Erythroblast (primary cell): ENCODE data around the gene GABRR3.

Source experiments
- DNase-seq, 2 experiments: peaks; one replicate each; lab custom pipeline; 2025; lab: John Stamatoyannopoulos, UW
- GATA1 ChIP-seq: IDR thresholded peaks from 2 replicates; pipeline ENCODE4 v1.6.1; 2011; ENCODE audit warnings: low read depth, mild to moderate bottlenecking, control low read depth, low read length, moderate library complexity
- POLR2A ChIP-seq: IDR thresholded peaks from 2 replicates; pipeline ENCODE4 v1.6.1; 2011; ENCODE audit warnings: mild to moderate bottlenecking, low read length

The GABRR3 gene

GRCh38 chr3:98034036-98034435 lies 1.1 kb downstream of the GABRR3 start:
- DNase-seq = no peak
- TF ChIP-seq GATA1 (no peak), POLR2A (no peak)

GRCh38 chr3:98032904-98033303 lies 2.2 kb downstream of the GABRR3 start:
- no peak for DNase-seq
- no peak for TF ChIP-seq POLR2A
- no peak for TF ChIP-seq GATA1

GRCh38 chr3:98032265-98032664 lies 2.9 kb downstream of the GABRR3 start:
- no peak for DNase-seq
- TF ChIP-seq GATA1 (no peak), POLR2A (no peak)

GRCh38 chr3:98029083-98029482 lies 6.0 kb downstream of the GABRR3 start:
- TF ChIP-seq POLR2A (no peak), GATA1 (no peak)
- DNase-seq = no peak

GRCh38 chr3:98027085-98027446 lies 8.0 kb downstream of the GABRR3 start:
- TF ChIP-seq POLR2A (no peak), GATA1 (no peak)

GRCh38 chr3:98026425-98027084 lies 8.6 kb downstream of the GABRR3 start:
- TF ChIP-seq POLR2A (no peak), GATA1 (no peak)
- DNase-seq = no peak

More at GRCh38 chr3:98027085-98027446, 8.0 kb downstream of the GABRR3 start:
- DNase-seq = no peak

- TF ChIP-seq POLR2A (no peak), GATA1 (no peak)
- no peak for DNase-seq
Measured at GRCh38 chr3:98025392-98025945, 9.6 kb downstream of the GABRR3 start.

- TF ChIP-seq GATA1 (no peak), POLR2A (no peak)
- peak; percentile 75 to 87 for DNase-seq
Measured at GRCh38 chr3:98022978-98023820, 11.9 kb downstream of the GABRR3 start.

- DNase-seq = no peak
- TF ChIP-seq POLR2A (no peak), GATA1 (no peak)
Measured at GRCh38 chr3:98021830-98022560, 13.1 kb downstream of the GABRR3 start.

GRCh38 chr3:98020412-98020811 lies 14.7 kb downstream of the GABRR3 start:
- no peak for DNase-seq
- TF ChIP-seq GATA1 (no peak), POLR2A (no peak)

- TF ChIP-seq POLR2A (no peak), GATA1 (no peak)
- DNase-seq = no peak
Measured at GRCh38 chr3:98018301-98018700, 16.8 kb downstream of the GABRR3 start.

GRCh38 chr3:98014268-98014585 lies 20.9 kb downstream of the GABRR3 start:
- DNase-seq = no peak
- TF ChIP-seq POLR2A (no peak), GATA1 (no peak)

GRCh38 chr3:98013411-98014267 lies 21.5 kb downstream of the GABRR3 start:
- no peak for TF ChIP-seq GATA1
- DNase-seq = no peak
